ENCODE measurements around the gene TSGA10IP.

GRCh38 chr11:65919141-65919572 lies 26.1 kb upstream of the TSGA10IP start, which contains the start of gene DRAP1:
- TF ChIP-seq POLR2A (IDR thresholded peaks at IDR 0.05; ENCODE audit: low read depth, low read length) (no peak), POLR2AphosphoS5 (IDR thresholded peaks at IDR 0.05; ENCODE audit: low read depth, low read length) (no peak), PAX5 (IDR thresholded peaks at IDR 0.05; ENCODE audit: insufficient read depth, low read length, severe bottlenecking) (peak; percentile 65), SPI1 (IDR thresholded peaks at IDR 0.05; ENCODE audit: low read depth, low read length) (no peak)

All from GM12891 (cell line).